ENCODE results near the gene AMZ1.
"Not testable (repeated sequence)": the region's sequence is repeated elsewhere in the genome, so short reads cannot be mapped to it uniquely, and the experiment has no call there.

AMZ1 gene

DNA sequence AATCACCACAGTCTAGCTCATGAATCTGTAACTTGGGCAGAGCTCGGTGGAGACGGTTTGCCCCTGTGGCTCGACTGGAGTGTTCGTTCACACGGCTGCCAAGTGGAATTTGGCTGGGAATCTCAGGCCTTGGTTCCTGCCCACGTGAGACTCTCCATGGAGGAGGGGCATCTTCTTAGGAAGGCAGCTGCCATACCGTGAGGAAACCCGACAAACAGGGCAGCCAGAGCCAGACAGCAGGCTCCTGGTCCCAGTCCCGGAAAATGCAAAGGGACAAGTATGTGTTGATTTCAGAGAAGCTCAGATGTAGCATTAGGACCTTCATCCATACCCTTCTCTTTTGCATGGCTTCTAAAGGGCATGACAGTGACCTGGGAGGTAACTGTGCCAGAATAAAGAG, 26.6 kb downstream of the AMZ1 start:
- FAIRE-seq = no peak

DNA sequence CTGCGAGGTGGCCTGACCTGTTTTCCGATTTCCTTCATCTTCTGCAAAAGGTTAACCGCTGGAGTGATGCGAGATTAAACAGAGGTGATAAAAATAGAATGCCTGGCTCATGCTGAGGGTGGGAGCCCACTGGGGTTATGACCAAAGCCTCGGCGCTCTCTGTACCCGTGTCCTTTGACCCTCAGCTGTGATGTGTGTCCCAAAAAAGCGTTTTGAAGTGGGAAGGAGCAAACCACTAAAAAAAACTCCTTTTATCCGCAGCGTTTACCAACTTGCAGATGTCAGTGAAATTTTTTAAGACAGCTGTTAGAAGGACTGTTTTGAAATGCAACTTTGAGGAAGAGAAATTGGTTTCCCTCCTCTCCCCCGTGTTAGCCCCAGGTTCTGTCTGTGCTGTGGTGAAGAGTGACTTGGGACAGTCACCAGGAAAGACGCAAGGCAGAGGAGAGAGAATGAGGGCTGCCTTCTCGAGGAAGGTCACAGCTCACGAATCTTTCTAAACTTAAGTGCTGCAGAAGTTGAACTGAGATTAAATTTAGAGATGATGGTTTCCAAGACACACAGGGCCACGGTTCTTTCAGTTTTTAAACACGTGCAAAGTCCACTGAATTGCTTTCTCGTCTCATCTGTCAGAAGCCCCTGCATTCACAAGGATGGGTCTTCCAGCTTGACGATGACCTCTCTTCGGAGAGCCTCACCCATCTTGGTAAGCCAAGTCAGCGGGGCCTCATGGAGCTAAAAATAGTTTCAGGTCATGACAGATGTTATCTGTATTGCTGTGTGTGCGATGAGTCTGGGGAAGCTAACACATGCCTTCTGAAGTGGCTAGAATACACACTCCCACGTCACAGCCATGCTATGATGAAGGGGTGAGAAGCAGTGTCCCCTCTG, 27.6 kb downstream of the AMZ1 start:
- FAIRE-seq = no peak

DNA sequence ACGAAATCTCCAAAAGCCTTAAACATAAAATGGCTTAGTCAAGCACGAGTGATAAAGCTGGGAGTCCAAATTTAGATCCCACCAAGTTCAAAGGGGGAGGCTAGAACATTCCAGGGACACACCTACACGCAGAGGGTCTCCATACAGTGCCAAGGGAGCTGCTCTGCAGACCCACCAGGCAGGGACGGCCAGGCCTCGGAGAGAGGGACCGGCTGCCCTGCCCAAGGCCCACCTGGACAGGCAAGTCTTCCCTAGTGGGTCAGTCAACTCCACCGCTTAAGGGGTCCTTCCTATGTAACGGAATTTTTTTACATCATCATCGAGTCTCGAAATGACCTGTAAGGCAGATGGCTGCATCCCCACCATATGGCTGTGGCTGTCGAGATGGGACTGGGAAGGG, 28.5 kb downstream of the AMZ1 start:
- FAIRE-seq = no peak

GRCh38 chr7:2716906-2717292, 28.9 kb downstream of the AMZ1 start:
- FAIRE-seq = no peak

DNA sequence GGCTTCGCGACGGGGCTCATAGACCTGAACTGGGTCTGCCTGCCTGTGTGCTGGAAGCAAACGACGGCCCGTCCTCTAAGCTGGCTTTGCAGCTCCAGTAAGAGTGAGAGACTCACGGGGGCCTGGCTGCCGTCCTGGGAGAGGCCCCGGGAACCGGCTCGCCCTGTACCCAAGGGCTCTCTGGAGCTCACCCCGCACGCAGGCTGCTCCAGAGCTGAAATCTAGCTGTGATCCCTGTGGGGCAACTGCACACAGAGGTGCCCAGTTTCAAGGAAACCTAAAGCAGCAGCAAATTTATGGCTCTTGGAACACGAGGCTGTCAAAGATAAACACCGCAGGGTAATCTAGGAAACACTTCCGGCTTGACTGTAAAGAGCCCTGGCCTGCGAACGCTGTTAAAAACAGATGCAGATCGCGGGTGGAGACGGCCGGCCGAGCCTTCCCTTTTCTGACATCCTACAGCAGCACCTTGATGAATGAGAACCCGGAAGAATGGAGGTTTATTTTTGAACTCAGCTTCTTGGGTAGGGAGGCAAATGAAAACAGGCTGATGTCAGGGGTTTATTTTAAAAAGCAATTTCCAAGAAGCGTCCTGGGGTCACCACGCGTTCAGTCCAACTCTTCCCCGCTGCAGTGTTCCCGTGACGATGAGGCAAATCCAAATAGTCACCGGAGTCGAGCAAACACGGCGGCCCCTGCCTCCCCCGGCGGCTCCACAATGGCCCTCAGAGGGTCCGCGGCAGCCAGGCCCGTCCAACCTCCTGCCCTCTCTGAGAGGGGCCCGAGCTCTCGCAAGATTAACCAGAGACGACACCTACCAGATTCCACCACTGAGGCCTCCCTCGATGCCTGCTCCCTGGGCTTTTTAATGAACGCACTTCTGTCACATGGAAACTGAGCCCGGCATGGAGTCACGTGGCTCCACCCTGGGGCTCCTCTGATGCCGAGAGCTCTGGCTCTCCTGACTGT, 29.6 kb downstream of the AMZ1 start:
- FAIRE-seq = no peak

DNA sequence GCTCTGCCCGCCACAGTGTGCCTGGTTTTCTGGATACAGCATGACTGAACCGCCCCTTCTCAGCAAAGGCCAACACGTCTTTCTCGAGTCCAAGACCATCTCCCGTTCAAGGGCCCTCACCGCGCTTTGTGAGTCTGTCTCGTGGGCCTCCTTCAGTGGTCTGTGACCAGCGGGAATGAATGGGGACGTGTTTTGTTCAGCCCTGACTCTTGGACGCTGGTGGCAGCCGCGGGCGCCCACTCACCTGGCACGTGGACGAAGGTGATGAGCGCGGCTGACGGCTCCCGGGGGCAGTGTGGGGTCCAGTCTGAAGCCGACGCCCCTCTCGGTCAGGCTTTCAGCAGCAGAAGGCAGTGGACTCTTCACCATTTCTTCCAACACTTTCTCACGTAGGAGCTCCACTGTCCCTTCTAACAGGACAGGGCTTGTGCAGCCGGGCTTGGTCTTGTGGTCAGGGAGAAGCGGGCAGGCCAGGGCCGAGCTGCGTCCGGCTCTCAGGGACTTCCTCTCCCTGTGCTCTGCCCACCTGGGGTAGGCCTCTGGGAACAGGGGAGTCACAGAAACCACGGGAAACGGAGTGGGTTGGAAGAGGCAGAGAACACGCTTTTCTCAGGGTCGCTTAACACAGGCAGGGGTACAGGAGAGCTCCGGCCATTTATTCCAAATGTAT, 30.4 kb downstream of the AMZ1 start:
- FAIRE-seq = no peak

DNA sequence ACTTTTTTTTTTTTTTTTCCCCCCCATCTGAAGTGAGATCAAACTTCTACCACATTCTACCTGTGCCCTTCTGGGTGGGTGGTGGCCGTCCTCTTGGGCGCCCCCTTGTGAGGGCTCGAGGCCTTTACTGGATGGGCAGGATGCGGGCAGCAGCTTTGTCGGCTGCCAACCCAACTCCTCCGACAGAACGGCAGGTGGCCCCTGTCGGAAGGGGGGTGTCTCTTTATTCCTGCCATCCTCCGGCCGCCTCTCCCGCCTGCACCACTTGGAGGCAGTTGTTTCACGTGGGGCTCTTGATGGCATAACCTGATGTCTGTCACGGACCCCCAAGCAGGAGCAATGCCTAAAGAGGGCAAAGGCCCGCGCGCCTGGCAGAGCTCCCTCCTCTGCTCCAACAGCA, 31.0 kb downstream of the AMZ1 start:
- no peak for FAIRE-seq

DNA sequence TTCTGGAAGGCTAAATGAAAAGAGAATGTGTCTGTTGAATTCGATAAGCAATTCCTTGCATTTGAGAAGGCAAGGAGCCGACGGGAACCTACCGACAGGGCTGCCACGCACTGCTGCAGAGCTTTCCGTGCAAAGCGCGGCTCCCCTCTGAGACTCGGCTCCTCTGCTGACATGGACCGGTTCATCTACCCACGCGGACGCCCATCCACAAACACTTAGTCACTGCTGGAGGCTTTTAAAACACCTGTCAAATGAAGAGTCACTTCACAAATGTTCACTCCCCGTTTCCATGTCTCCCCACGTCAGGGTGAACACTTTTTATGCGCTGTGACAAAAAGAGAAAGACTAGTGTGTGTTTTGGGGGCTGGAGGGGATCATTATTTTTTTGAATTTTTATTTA, 32.0 kb downstream of the AMZ1 start:
- no peak for FAIRE-seq

DNA sequence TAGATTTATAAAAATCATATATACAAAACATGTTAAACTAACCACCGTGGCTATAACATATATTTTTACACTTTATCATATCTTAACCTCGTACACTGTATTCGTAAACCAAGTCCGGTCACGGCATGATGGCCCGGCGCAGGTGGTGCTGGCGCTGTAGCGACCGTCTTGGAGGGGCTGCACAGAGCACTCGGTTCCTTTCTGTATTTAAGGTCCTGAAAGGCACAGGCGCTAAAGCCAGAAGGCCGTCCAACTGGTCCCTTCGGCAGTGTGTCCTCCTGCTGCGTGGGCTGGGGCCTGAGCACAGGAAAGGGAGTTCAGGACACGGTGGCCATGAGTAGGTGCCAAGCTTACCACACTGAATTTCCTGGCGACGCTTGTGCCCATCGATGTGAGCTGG, 33.8 kb downstream of the AMZ1 start:
- no peak for FAIRE-seq

DNA sequence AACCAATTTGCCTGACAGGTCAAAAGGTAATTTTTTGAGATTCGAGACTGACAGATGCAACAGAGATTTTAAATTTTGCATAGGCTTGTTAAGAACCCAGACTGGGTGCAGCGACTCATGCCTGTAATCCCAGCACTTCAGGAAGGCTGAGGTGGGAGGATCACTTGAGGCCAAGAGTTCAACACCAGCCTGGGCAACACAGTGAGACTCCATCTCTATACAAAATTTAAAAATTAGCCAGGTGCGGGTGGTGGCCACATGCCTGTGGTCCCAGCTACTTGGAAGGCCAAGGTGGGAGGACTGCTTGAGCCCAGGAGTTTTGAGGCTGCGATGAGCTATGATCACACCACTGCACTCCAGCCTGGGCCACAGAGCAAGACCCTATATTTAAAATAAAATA, 34.6 kb downstream of the AMZ1 start:
- FAIRE-seq = no peak

DNA sequence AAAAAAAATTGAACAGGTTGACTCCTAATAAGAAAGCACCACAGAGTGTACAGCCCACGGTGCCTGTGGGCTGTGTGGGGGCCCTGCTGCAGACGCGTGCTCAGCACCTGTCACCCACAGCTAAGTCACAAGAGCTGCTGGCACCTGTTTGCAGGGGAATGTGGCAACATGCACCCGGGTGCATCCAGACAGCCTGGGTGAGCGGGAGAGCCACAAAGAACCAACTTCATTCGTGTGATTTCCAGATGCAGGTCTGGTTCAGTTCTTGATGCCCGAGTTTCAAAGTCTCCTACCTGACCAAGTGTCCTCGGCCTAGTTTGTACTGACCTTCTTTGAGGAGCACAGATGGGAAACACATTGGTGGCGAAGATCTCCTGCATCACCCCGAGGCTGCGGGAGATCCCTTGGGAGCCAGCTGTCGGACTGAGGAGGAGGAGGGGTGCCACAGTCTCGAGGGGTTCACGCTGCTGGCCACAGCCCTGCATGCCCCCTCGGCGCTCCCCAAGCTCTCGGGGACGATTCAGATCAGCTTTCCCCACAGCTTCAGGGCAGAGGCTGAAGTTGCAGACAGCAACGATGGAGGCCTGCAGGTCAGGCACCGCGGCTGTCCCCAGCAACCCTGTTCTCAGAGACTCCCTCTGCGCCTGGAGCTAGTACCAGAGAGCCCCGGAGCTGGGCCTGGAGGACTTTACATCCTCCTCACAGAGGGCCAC, 35.3 kb downstream of the AMZ1 start:
- no peak for FAIRE-seq

- FAIRE-seq = not testable (repeated sequence)
Measured at GRCh38 chr7:2724036-2724435, 36.0 kb downstream of the AMZ1 start.

DNA sequence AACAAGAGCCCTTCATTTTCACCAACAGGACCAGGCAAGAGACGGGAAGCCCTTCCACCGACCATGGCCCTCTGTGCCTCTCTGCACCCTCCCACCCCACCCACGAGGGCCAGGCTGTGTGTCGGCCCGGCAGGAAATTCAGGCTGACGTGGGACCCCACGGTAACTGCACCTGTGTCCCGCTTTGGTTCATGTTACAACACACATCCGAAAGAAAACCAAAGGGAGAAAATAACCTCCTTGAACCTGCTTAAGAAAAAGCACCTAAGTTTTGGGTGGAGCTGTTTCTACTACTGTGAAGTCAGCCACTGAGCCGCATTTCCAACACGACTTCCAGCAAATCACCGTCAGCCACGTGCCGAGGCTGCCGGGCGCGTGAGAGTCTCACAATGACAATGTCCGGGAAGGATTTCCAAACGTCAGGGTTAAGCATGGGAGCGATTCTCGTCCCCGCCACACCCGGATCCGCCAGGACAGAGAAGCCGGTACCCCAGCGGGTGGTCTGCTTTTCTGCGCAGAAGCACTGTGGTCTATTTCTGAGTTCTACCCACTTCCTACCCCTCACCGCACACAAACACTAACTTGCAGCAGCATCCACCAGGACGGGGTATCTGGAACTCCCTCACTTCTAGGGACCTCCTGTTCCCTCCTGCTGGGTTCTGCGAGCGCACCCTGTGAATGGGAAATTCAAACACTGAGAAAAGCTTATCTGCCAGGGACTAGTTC, 36.6 kb downstream of the AMZ1 start:
- no peak for FAIRE-seq

GRCh38 chr7:2725178-2726105, 37.4 kb downstream of the AMZ1 start:
- FAIRE-seq = no peak

DNA sequence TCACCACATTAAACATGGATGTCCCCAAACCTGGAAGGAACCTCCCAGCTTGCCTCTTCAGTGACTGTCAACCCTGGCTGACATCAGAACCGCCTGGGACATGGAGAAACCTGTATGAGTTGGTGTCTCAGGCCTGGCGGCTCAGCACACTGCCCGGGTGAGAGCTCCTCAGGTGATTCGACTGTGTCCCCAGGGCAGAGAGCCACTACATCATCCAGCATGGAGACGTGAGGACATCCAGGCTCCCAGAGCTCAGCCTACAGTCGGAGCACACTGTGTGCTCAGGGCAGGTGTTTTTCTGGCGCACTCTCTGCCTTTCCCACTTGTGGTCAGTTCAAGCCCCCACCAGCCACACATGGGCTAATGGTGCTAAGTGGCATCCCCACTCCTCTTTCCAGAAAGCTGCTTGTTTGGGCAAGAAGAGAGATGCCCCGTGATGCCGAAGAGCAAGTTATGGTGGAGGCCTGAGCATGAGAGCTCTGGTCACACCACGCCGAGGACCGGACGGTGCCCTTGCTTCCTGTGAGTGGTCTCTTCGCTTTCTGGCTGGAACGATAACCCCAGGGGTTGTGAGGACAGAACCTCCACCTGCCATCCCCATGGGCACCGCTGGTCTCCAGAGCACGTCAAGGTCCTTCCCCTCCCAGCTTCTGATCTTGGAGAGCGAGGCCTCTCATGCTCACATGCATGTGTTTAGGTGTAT, 38.5 kb downstream of the AMZ1 start:
- FAIRE-seq = no peak

DNA sequence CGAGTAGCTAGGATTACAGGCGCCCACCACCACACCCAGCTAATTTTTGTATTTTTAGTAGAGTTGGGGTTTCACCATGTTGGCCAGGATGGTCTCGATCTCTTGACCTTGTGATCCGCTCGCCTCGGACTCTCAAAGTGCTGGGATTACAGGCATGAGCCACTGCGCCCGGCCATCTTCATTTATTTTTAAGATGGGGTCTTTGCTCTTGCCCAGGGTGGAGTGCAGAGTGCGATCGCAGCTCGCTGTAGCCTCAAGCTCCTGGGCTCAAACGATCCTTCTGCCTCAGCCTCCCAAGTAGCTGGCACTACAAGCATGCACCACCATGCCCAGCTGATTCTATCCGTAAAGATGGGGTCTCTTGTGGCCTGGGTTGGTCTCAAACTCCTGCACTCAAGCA, 39.2 kb downstream of the AMZ1 start:
- not testable (repeated sequence) for FAIRE-seq

DNA sequence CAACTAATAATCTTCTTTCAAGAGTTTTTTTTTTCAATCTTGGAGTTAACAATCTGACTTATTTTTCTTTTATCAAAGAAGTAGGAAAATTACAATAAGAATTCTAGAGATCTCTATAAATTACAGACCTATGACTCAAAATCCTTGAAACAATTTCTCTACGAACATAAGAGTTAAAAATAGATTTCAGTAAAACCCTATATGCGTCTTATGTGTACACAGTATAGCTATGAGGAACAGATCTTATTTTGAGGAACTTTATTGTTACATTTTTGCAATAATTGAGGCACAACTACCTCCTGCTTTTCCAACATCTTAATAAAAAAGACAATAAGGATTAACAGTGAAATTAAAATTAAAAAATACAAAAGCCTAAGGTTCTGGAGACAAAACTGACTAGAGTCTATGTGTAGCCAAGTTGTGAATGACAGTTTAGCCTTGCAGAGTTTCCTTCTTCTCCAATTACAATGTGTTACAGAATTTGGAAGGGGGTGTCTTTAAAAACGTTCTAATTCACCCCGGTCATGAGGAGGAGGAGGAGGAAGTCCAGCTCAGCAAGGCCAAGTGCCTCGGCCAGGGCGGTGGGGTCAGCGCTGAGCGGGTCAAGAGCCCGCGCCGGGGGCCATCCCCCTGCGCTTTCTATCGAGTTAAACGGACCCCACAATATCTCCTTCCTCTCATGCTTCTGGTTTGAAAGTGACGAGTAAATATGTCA, 40.5 kb downstream of the AMZ1 start:
- no peak for FAIRE-seq

DNA sequence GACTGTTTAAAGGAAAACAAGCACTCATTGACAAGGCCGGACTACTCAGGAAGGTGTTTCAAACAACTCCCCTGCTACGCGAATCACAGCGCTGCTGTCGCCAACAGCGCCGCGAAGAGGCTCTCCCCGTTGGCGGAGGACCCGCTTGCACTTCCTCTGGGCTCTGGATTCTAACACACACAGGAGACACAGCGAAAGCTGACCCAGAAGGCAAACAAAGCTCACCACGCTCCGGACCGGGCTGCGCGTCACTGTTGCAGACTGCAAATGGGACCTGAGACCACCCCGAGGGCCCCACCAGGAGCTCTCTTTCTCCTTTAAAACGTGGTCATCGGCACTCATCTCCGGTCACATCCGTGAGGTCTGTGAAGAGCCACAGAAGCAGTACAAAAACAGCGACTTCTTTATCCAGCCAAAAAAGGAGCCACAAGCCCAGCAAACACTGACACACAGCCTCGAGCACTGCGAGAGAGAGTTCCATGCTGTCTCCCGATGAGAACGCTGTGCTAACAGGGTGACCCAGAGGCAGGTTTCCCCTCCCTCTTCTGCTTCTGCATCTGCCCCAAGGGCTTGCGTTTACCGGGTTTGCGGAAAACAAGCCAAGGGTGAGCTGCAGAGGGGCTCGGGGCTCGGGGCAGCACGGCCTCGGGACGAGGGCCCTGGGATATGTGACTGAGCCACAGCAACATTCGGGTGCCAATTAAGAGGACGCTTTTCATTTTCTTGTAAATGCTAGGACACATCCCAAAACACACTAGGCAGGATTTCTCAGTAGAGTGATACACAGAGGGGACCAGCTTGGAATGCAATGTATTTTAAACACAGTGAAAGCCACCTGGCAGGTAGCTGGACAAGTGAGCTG, 41.3 kb downstream of the AMZ1 start:
- no peak for FAIRE-seq
